Pancreas (tissue), 10 donors: ENCODE data around the gene CD3G. TPM values are rescaled to one million over a fixed set of nuclear protein-coding genes. Genes with fewer than 3 reads are reported as not detected.

ENCODE experiments used
- ATAC-seq, 4 donors: fragments of 200-7000 bp; cut with Tn5 transposase; one replicate each; pipeline versions ENCODE4 v1.8.0 to v1.9.1; 2020; ENCODE audit warnings: mild to moderate bottlenecking in 4 of 4, moderate library complexity in 4 of 4
- DNase-seq, 6 donors: peaks; one replicate each; pipeline ENCODE4 v3.0.0-alpha.2; 2020
- FAIRE-seq: peaks from 2 replicates; lab custom pipeline; 2012; peaks lifted over from hg19 to GRCh38; lab: Jason Lieb, UNC
- H3K27ac ChIP-seq, 4 donors: fragments of 200-600 bp; sonication (generic); 1 replicate in 3 of 4; 2 replicates in 1 of 4; pipeline versions ENCODE4 v1.5.0 to v1.8.0; 2020
- H3K27me3 ChIP-seq, 4 donors: fragments of 200-600 bp; one replicate each; pipeline ENCODE4 v1.8.0; 2021
- H3K36me3 ChIP-seq, 3 donors: fragments of 200-600 bp; sonication (generic) in 1 of 3; one replicate each; pipeline versions ENCODE4 v1.5.0 to v1.8.0; 2020 to 2021
- H3K4me1 ChIP-seq, 3 donors: fragments of 200-600 bp; one replicate each; pipeline ENCODE4 v1.8.0; 2021
- H3K4me3 ChIP-seq, 4 donors: fragments of 200-600 bp; sonication (generic) in 2 of 4; one replicate each; pipeline versions ENCODE4 v1.5.0 to v1.8.0; 2020 to 2021
- H3K9me3 ChIP-seq, 4 donors: fragments of 200-600 bp; one replicate each; pipeline ENCODE4 v1.8.0; 2021
- CTCF ChIP-seq, 4 donors: fragments of 200-600 bp; sonication (generic) in 3 of 4; IDR thresholded peaks; one replicate each; pipeline versions ENCODE4 v1.5.0 to v1.8.0; 2021; ENCODE audit warnings: antibody characterized with exemption in 4 of 4
- WGBS, 2 donors: extraction: QIAGEN DNeasy Blood & Tissue Kit; methylation state at CpG; one replicate each; pipeline ENCODE4 v1.1.7; 2013; 5-methylcytosine and 5-hydroxymethylcytosine counted together
- intact Hi-C, 3 donors: fragments of 100-400 bp; cut with DNase I; formaldehyde crosslinking; loops; one replicate each; pipeline versions ENCODE4 v1.11.1 to v1.14.2; 2022
- polyA plus RNA-seq, 2 donors: library from polyadenylated mRNA; stranded (reverse); fragments of 200-250 nt; gene quantifications; one replicate each; pipeline ENCODE4 v1.2.3, GENCODE V29; 2013
- total RNA-seq, 6 donors: library from RNA; stranded (reverse); fragmentation: NEBNext Ultra II Directional in 4 of 6; extraction: Animal tissue kit (Norgen Biotek cat#: 25700) in 4 of 6; gene quantifications; one replicate each; pipeline versions ENCODE4 v1.2.1 to v1.2.4, GENCODE V29; 2021 to 2023
- donor health status: healthy with polysubstance abuse.
- donor health status: DM: no; HTN: no; CAD: no; lungs with moderate emphysema.
- donor health status: DM: no; HTN: no; CAD: no.
- donor health status: control.
- donor health status: control.
- donor health status: Bipolar disorder and iron deficiency.
- donor health status: DM: yes; HTN: yes; CAD: no.
- donor health status: DM: no; HTN: no; CAD: no.
- donor health status: DM: no; HTN: no; CAD: no.
- donor health status: DM: yes; HTN: yes; CAD: no.

CD3G gene
- total and polyA plus RNA-seq, 8 donors, result 0.04 to 0.92 (median 0.50) TPM; not detected in 1

GRCh38 chr11:118338637-118339061 is 5.5 kb upstream of the CD3G start:
- Histone ChIP-seq H3K27me3 (no peaks in the 10 kb centered on the region), H3K4me3 (no peak overlapping the region), H3K4me1 (no peaks in the 10 kb centered on the region), H3K36me3 (no peaks in the 10 kb centered on the region), H3K9me3 (no peaks in the 10 kb centered on the region), H3K27ac (no peak overlapping the region)
- intact Hi-C loops, result no loop called here
- DNase-seq, result no peak
- TF ChIP-seq CTCF (IDR thresholded peaks at IDR 0.05), result no peak
- peak in 3 of 4 donors; percentile 21 to 44 (median 38) for ATAC-seq
- WGBS, 2 donors, result 60% methylated on average over 7 of the region's 7 CpGs
- no peak for FAIRE-seq

GRCh38 chr11:118339281-118339961 is 4.7 kb upstream of the CD3G start:
- DNase-seq, result no peak
- no peaks in the 10 kb centered on the region for H3K9me3 ChIP-seq
- H3K36me3 ChIP-seq, result no peaks in the 10 kb centered on the region
- H3K27ac ChIP-seq, result no peak overlapping the region
- H3K4me1 ChIP-seq, result no peaks in the 10 kb centered on the region
- no peak for FAIRE-seq
- TF ChIP-seq CTCF (IDR thresholded peaks at IDR 0.05), result no peak
- intact Hi-C loops, result no loop called here
- no peaks in the 10 kb centered on the region for H3K27me3 ChIP-seq
- H3K4me3 ChIP-seq, result no peak overlapping the region
- WGBS, 2 donors, result 79 to 80% methylated on average over 5 of the region's 5 CpGs
- no peak for ATAC-seq

GRCh38 chr11:118340449-118340848 is 3.7 kb upstream of the CD3G start:
- Histone ChIP-seq H3K27ac (no peak overlapping the region), H3K36me3 (no peaks in the 10 kb centered on the region), H3K4me1 (no peaks in the 10 kb centered on the region), H3K9me3 (no peaks in the 10 kb centered on the region), H3K4me3 (no peak overlapping the region), H3K27me3 (no peaks in the 10 kb centered on the region)
- TF ChIP-seq CTCF (IDR thresholded peaks at IDR 0.05), result no peak
- intact Hi-C loops, result no loop called here
- ATAC-seq (no peak), FAIRE-seq (no peak), DNase-seq (no peak)
- 76 to 81% methylated on average over 3 of the region's 3 CpGs for WGBS, 2 donors

- H3K4me3 ChIP-seq, result no peak overlapping the region
- DNase-seq (no peak), ATAC-seq (no peak), FAIRE-seq (no peak)
- H3K4me1 ChIP-seq, result no peaks in the 10 kb centered on the region
- intact Hi-C loops, result no loop called here
- 84 to 89% methylated on average over 3 of the region's 3 CpGs for WGBS, 2 donors
- H3K27me3 ChIP-seq, result no peaks in the 10 kb centered on the region
- no peaks in the 10 kb centered on the region for H3K36me3 ChIP-seq
- H3K9me3 ChIP-seq, result no peaks in the 10 kb centered on the region
- no peak overlapping the region for H3K27ac ChIP-seq
- no peak for TF ChIP-seq CTCF (IDR thresholded peaks at IDR 0.05)
These were observed 2.9 kb upstream of the CD3G start for GRCh38 chr11:118341261-118341660.

GRCh38 chr11:118341815-118342489 is 2.2 kb upstream of the CD3G start:
- no peak for DNase-seq
- Histone ChIP-seq H3K4me3 (no peak overlapping the region), H3K9me3 (no peaks in the 10 kb centered on the region), H3K27me3 (no peaks in the 10 kb centered on the region), H3K27ac (no peak overlapping the region), H3K36me3 (no peaks in the 10 kb centered on the region), H3K4me1 (no peaks in the 10 kb centered on the region)
- TF ChIP-seq CTCF (IDR thresholded peaks at IDR 0.05), result no peak
- intact Hi-C loops, result no loop called here
- WGBS, 2 donors, result 76 to 82% methylated on average over 5 of the region's 5 CpGs
- no peak for ATAC-seq
- no peak for FAIRE-seq
